Testis (tissue), 2 donors: ENCODE data around the gene NTSR2.

Source experiments
- CTCF ChIP-seq, 3 experiments: fragments of 450-650 bp in 2 of 3; fragments of 200-600 bp in 1 of 3; sonication (generic) in 1 of 3; IDR thresholded peaks; one replicate each; pipeline ENCODE4 v1.5.1; 2016 to 2019; ENCODE audit warnings: antibody characterized with exemption in 3 of 3, mild to moderate bottlenecking in 2 of 3, moderate library complexity in 1 of 3
- POLR2A ChIP-seq: fragments of 450-650 bp; IDR thresholded peaks from one replicate; pipeline ENCODE4 v1.6.1; 2017; ENCODE audit warnings: antibody characterized with exemption, mild to moderate bottlenecking, moderate library complexity

- TF ChIP-seq CTCF (IDR thresholded peaks at IDR 0.05) = no peak
- TF ChIP-seq POLR2A = no peak
Observed at GRCh38 chr2:11624893-11625292, 45.1 kb downstream of the NTSR2 start.
